HEK293 (cell line): ENCODE measurements around the gene EGFL8.

Experiments used
- CTCF ChIA-PET: fragments of 350-600 bp; formaldehyde crosslinking; extraction: SDS; loops from one replicate; lab custom pipeline; 2021; ENCODE audit warnings: antibody characterized with exemption; lab: Yijun Ruan, JAX
- POLR2A ChIA-PET: fragments of 300-600 bp; formaldehyde crosslinking; extraction: SDS; loops from one replicate; lab custom pipeline; 2020; ENCODE audit warnings: antibody characterized with exemption, inconsistent platforms; lab: Yijun Ruan, JAX
- H3K27ac ChIP-seq: fragments of 200-500 bp; sonication (Bioruptor generic); 2 replicates; pipeline ENCODE4 v1.5.1; 2014; ENCODE audit warnings: low read depth, low read length, control low read depth, inconsistent platforms; ENCODE audit errors: extremely low read depth
- H3K36me3 ChIP-seq, 2 experiments: fragments of 200-500 bp in 1 of 2; sonication (Bioruptor generic) in 1 of 2; 1 replicate in 1 of 2; 2 replicates in 1 of 2; pipeline ENCODE4 v1.5.1; 2014 to 2017; ENCODE audit warnings: inconsistent platforms in 2 of 2, low read length in 2 of 2; ENCODE audit not compliant: control insufficient read depth in 2 of 2, insufficient read depth in 1 of 2
- H3K4me1 ChIP-seq: fragments of 200-500 bp; sonication (Bioruptor generic); 2 replicates; pipeline ENCODE4 v1.5.1; 2014; ENCODE audit warnings: mild to moderate bottlenecking, low read length, inconsistent platforms; ENCODE audit not compliant: control insufficient read depth, insufficient read depth
- H3K4me3 ChIP-seq: 2 replicates; pipeline ENCODE4 v1.5.1; 2011; ENCODE audit warnings: low read depth, mild to moderate bottlenecking, control low read depth, low read length, moderate library complexity
- H3K9me3 ChIP-seq: fragments of 200-500 bp; sonication (Bioruptor generic); 2 replicates; pipeline ENCODE4 v1.5.1; 2014; ENCODE audit warnings: low read depth, low read length, inconsistent platforms; ENCODE audit not compliant: control insufficient read depth, insufficient read depth
- BCL11A ChIP-seq: fragments of 450-650 bp; formaldehyde crosslinking; IDR thresholded peaks from 2 replicates; pipeline ENCODE4 v1.5.1; 2016; ENCODE audit warnings: low read depth, missing biosample characterization, missing genetic modification characterization
- EGR2 ChIP-seq: fragments of 450-650 bp; formaldehyde crosslinking; IDR thresholded peaks from 2 replicates; pipeline ENCODE4 v1.5.1; 2016; ENCODE audit warnings: low read depth, missing biosample characterization, missing genetic modification characterization
- GLIS1 ChIP-seq: fragments of 450-650 bp; formaldehyde crosslinking; IDR thresholded peaks from 2 replicates; pipeline ENCODE4 v1.5.1; 2016; ENCODE audit warnings: missing biosample characterization, missing genetic modification characterization
- GLIS2 ChIP-seq: fragments of 450-650 bp; formaldehyde crosslinking; IDR thresholded peaks from 2 replicates; pipeline ENCODE4 v1.5.1; 2016; ENCODE audit warnings: missing biosample characterization, missing genetic modification characterization
- HIC1 ChIP-seq: fragments of 450-650 bp; formaldehyde crosslinking; IDR thresholded peaks from 2 replicates; pipeline ENCODE4 v1.5.1; 2016; ENCODE audit warnings: missing biosample characterization, missing genetic modification characterization
- IKZF3 ChIP-seq: fragments of 450-650 bp; IDR thresholded peaks from 2 replicates; pipeline ENCODE4 v1.5.0; 2018; ENCODE audit warnings: missing biosample characterization, mild to moderate bottlenecking, missing genetic modification characterization, moderate library complexity
- PATZ1 ChIP-seq: fragments of 450-650 bp; formaldehyde crosslinking; IDR thresholded peaks from 2 replicates; pipeline ENCODE4 v1.5.1; 2016; ENCODE audit warnings: missing biosample characterization, missing genetic modification characterization
- WT1 ChIP-seq: fragments of 450-650 bp; formaldehyde crosslinking; IDR thresholded peaks from 2 replicates; pipeline ENCODE4 v1.5.1; 2016; ENCODE audit warnings: missing biosample characterization, missing genetic modification characterization
- ZFHX2 ChIP-seq: fragments of 450-650 bp; formaldehyde crosslinking; conservative IDR thresholded peaks from 2 replicates; pipeline ENCODE4 v1.5.1; 2016; ENCODE audit warnings: missing biosample characterization, missing genetic modification characterization
- ZNF155 ChIP-seq: fragments of 450-650 bp; formaldehyde crosslinking; IDR thresholded peaks from 2 replicates; pipeline ENCODE4 v1.5.1; 2016; ENCODE audit warnings: missing biosample characterization, missing genetic modification characterization
- ZNF239 ChIP-seq: fragments of 450-650 bp; formaldehyde crosslinking; IDR thresholded peaks from 2 replicates; pipeline ENCODE4 v1.5.1; 2016; ENCODE audit warnings: missing biosample characterization, missing genetic modification characterization
- ZNF335 ChIP-seq: fragments of 450-650 bp; formaldehyde crosslinking; conservative IDR thresholded peaks from 2 replicates; pipeline ENCODE4 v1.5.1; 2016; ENCODE audit warnings: missing biosample characterization, missing genetic modification characterization
- ZNF645 ChIP-seq: fragments of 450-650 bp; formaldehyde crosslinking; IDR thresholded peaks from 2 replicates; pipeline ENCODE4; 2016; ENCODE audit warnings: missing biosample characterization, missing genetic modification characterization
- ZNF670 ChIP-seq: fragments of 450-650 bp; formaldehyde crosslinking; IDR thresholded peaks from 2 replicates; pipeline ENCODE4 v1.5.1; 2016; ENCODE audit warnings: missing biosample characterization, missing genetic modification characterization, low read depth
- TF ChIP-seq, protein P1 (sequence below): fragments of 450-650 bp; formaldehyde crosslinking; IDR thresholded peaks from 2 replicates; pipeline ENCODE4 v1.5.1; 2016; ENCODE audit warnings: missing biosample characterization, missing genetic modification characterization

The EGFL8 gene

GRCh38 chr6:32168807-32169591 is 4.6 kb downstream of the EGFL8 start:
- TF ChIP-seq IKZF3 (tag by site-specific recombination) (0 out of 2 replicates have a peak, but pooled peaks have one; percentile 26), ZNF155 (tag by site-specific recombination) (no peak), WT1 (tag by site-specific recombination) (0 out of 2 replicates have a peak, but pooled peaks have one; percentile 40), ZNF670 (tag by site-specific recombination) (no peak), ZNF335 (no peak), EGR2 (tag by site-specific recombination) (peak; percentile 59; the same call in 1 of the 2 replicates), GLIS2 (tag by site-specific recombination) (peak; percentile 27; the same call in 1 of the 2 replicates), GLIS1 (tag by site-specific recombination) (peak; percentile 54), PATZ1 (tag by site-specific recombination) (peak; percentile 30; the same call in 1 of the 2 replicates), ZFHX2 (tag by site-specific recombination) (peak; percentile 64)
- TF ChIP-seq, protein P1, sequence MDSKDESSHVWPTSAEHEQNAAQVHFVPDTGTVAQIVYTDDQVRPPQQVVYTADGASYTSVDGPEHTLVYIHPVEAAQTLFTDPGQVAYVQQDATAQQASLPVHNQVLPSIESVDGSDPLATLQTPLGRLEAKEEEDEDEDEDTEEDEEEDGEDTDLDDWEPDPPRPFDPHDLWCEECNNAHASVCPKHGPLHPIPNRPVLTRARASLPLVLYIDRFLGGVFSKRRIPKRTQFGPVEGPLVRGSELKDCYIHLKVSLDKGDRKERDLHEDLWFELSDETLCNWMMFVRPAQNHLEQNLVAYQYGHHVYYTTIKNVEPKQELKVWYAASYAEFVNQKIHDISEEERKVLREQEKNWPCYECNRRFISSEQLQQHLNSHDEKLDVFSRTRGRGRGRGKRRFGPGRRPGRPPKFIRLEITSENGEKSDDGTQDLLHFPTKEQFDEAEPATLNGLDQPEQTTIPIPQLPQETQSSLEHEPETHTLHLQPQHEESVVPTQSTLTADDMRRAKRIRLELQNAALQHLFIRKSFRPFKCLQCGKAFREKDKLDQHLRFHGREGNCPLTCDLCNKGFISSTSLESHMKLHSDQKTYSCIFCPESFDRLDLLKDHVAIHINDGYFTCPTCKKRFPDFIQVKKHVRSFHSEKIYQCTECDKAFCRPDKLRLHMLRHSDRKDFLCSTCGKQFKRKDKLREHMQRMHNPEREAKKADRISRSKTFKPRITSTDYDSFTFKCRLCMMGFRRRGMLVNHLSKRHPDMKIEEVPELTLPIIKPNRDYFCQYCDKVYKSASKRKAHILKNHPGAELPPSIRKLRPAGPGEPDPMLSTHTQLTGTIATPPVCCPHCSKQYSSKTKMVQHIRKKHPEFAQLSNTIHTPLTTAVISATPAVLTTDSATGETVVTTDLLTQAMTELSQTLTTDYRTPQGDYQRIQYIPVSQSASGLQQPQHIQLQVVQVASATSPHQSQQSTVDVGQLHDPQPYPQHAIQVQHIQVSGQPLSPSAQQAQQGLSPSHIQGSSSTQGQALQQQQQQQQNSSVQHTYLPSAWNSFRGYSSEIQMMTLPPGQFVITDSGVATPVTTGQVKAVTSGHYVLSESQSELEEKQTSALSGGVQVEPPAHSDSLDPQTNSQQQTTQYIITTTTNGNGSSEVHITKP (tag by site-specific recombination) = peak; percentile 92
- Histone ChIP-seq H3K36me3 (peaks cover 15 to 69% of the 10 kb centered on the region in 2 experiments; a peak in 2 of 3 replicates), H3K4me1 (no peaks in the 10 kb centered on the region), H3K9me3 (no peaks in the 10 kb centered on the region), H3K27ac (no peak overlapping the region), H3K4me3 (no peak overlapping the region)
- CTCF ChIA-PET = interaction anchor here (0.6 to 1.3 kb wide), 4 partner anchors 24 to 58 kb away, joined by 3 to 7 read pairs (median 3); partner anchors contain the start of gene GPSM3
- POLR2A ChIA-PET = interaction anchor here (0.7 to 2.0 kb wide), 6 partner anchors 8 to 41 kb away, joined by 3 to 9 read pairs (median 5); partner anchors contain the start of genes ATF6B and PBX2

GRCh38 chr6:32170294-32170693 is 5.9 kb downstream of the EGFL8 start:
- H3K4me1 ChIP-seq = no peaks in the 10 kb centered on the region; the same call in 1 of the 2 replicates
- TF ChIP-seq BCL11A (tag by site-specific recombination) = no peak
- no peak for TF ChIP-seq ZNF239 (tag by site-specific recombination)
- peak; percentile 21; the same call in 1 of the 2 replicates for TF ChIP-seq HIC1
- TF ChIP-seq ZNF645 = no peak
- no peak overlapping the region for H3K4me3 ChIP-seq
- ChIA-PET POLR2A (interaction anchor here (1.9 to 2.0 kb wide), 2 partner anchors 20 to 42 kb away, joined by 6 to 9 read pairs; partner anchors contain the start of genes ATF6B and PBX2), CTCF (interaction anchor here (1.0 to 1.1 kb wide), 2 partner anchors 25 to 53 kb away, joined by 3 read pairs; no protein-coding TSS in a partner anchor)
- no peak overlapping the region for H3K27ac ChIP-seq
- H3K36me3 ChIP-seq = peaks cover 15 to 69% of the 10 kb centered on the region in 2 experiments; a peak in 2 of 3 replicates
- no peaks in the 10 kb centered on the region for H3K9me3 ChIP-seq
